ENCODE results near the gene ELFN2. TPM values are rescaled to one million over a fixed set of nuclear protein-coding genes. Genes with fewer than 3 reads are reported as not detected.

Gene ELFN2
- total and polyA plus RNA-seq, 2 of the 13 experiments (the other 11 are each of a cell fraction or from before 2014, with no cell fraction given): 0.01 TPM; not detected in 1

DNA sequence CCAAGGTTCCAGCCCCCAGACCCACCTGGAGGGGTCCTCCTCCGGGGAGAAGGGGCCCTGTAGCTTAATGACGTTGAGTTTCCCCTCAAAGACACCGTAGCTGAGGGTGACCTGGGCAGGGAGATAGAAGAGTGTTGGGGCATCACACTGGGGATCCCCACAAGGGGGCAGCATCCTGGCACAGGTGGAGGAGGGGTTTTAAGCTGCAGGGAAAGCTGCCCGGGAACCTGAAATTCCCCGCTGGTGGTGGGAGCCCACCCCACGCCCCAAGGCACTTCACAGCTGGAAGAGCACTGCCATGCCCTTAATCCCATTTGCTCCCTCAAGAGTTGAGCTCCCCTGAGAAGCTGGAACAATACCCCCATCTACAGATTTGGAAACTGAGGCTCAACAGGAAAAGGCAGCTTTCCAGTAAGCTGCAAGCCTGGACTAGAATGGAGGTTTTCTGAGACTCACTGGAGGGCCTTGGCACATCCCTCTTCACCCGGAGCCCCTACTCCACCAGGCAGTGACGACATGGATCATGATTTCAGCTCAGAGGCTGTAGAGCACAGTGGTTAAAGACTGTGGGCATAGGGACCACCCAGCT lies 45.2 kb upstream of the ELFN2 start (continued):
- TF ChIP-seq ZBTB4 (CRISPR knock-in tag; IDR thresholded peaks at IDR 0.05; ENCODE audit: borderline replicate concordance) (no peak), ZNF572 (CRISPR knock-in tag; IDR thresholded peaks at IDR 0.05) (no peak), GTF3A (CRISPR knock-in tag; conservative IDR thresholded peaks at IDR 0.05) (no peak), JDP2 (CRISPR knock-in tag; IDR thresholded peaks at IDR 0.05; ENCODE audit: borderline replicate concordance) (no peak), CEBPB (IDR thresholded peaks at IDR 0.05; ENCODE audit: borderline replicate concordance, low read depth, low read length) (no peak), LBX2 (CRISPR knock-in tag; IDR thresholded peaks at IDR 0.05; ENCODE audit: borderline replicate concordance) (no peak), ZNF446 (CRISPR knock-in tag; IDR thresholded peaks at IDR 0.05) (no peak)

GRCh38 chr22:37471727-37472417 lies 44.6 kb upstream of the ELFN2 start:
- H3K27ac ChIP-seq (ENCODE audit: extremely low read length, insufficient read depth, low read length): no peak overlapping the region
- H4K20me1 ChIP-seq (ENCODE audit: insufficient read depth, low read length): no peaks in the 10 kb centered on the region
- H3K4me2 ChIP-seq (ENCODE audit: low read depth, low read length): no peak overlapping the region
- intact Hi-C loops (cut with micrococcal nuclease; ENCODE audit: unreplicated experiment) (loop anchor here (10.0 kb wide), 1 partner anchor 53 kb away; no protein-coding TSS in a partner anchor), in situ Hi-C loops (cut with HindIII; ENCODE audit: extremely low pct_ligation_motif_present, low pct_unique_long_range_greater_than_20kb) (no loop called here)
- FAIRE-seq (no peak), ATAC-seq (no peak; the same call in 2 of the 3 replicates), DNase-seq (ENCODE audit: low spot score) (no peak)
- H2AFZ ChIP-seq (ENCODE audit: low read length): no peak overlapping the region
- peaks cover 0 to 7% of the 10 kb centered on the region in 2 experiments; a peak in 2 of 5 replicates for H3K27me3 ChIP-seq (ENCODE audit: control insufficient read depth in 1 of 2, insufficient read depth in 2 of 2, low read length in 2 of 2)
- no peak overlapping the region for H3K9ac ChIP-seq (ENCODE audit: insufficient read depth, low read depth, low read length)
- H3K4me3 ChIP-seq (replicated peaks in 1 of 3; ENCODE audit: insufficient read depth in 1 of 3, low read depth in 2 of 3, low read length in 3 of 3): no peak overlapping the region
- POLR2A ChIA-PET: interaction anchor here (0.9 to 1.3 kb wide), 6 partner anchors 15 to 336 kb away, joined by 3 to 6 read pairs (median 4); partner anchors contain the start of genes GCAT and MFNG
- H3K36me3 ChIP-seq (replicated peaks in 1 of 2; ENCODE audit: control insufficient read depth in 1 of 2, insufficient read depth in 2 of 2, low read length in 2 of 2): no peaks in the 10 kb centered on the region
- CTCF ChIA-PET (ENCODE audit: low intra/inter-chr PET ratio, low total read pairs): interaction anchor here (0.7 to 2.0 kb wide), 4 partner anchors 26 to 932 kb away, joined by 3 to 18 read pairs (median 4); no protein-coding TSS in a partner anchor
- 62% methylated on average over 8 of the region's 9 CpGs for WGBS (ENCODE audit: low lambda C conversion rate)
- no peaks in the 10 kb centered on the region for H3K9me3 ChIP-seq (ENCODE audit: low read length)
- TF ChIP-seq ZNF768 (CRISPR knock-in tag; IDR thresholded peaks at IDR 0.05) (peak; percentile 95), TARDBP (CRISPR knock-in tag; IDR thresholded peaks at IDR 0.05) (0 out of 2 replicates have a peak, but pooled peaks have one; percentile 41), SNAPC2 (CRISPR knock-in tag; IDR thresholded peaks at IDR 0.05) (no peak)
- no peaks in the 10 kb centered on the region for H3K79me2 ChIP-seq (ENCODE audit: insufficient read depth, low read length)
- H3K4me1 ChIP-seq (ENCODE audit: insufficient read depth, low read length): peaks cover 19% of the 10 kb centered on the region
- BruUV-seq (replicated peaks): no TSS peak

All from HepG2 (cell line).